Fibroblast of mammary gland (primary cell): ENCODE data around the gene AKT1.

Experiments
- DNase-seq: peaks from one replicate; pipeline ENCODE4 v3.0.0-alpha.2; 2010; ENCODE audit warnings: low read depth
- H3K4me3 ChIP-seq: 2 replicates; pipeline ENCODE4 v1.5.1; 2011; ENCODE audit warnings: low read depth, mild to moderate bottlenecking, low read length, moderate library complexity; ENCODE audit not compliant: control insufficient read depth
- TF ChIP-seq, protein P1 (sequence below): conservative IDR thresholded peaks from 2 replicates; pipeline ENCODE4 v1.5.1; 2011; ENCODE audit warnings: low read depth, low read length, inconsistent platforms; ENCODE audit not compliant: control insufficient read depth, insufficient read depth

The AKT1 gene

DNA sequence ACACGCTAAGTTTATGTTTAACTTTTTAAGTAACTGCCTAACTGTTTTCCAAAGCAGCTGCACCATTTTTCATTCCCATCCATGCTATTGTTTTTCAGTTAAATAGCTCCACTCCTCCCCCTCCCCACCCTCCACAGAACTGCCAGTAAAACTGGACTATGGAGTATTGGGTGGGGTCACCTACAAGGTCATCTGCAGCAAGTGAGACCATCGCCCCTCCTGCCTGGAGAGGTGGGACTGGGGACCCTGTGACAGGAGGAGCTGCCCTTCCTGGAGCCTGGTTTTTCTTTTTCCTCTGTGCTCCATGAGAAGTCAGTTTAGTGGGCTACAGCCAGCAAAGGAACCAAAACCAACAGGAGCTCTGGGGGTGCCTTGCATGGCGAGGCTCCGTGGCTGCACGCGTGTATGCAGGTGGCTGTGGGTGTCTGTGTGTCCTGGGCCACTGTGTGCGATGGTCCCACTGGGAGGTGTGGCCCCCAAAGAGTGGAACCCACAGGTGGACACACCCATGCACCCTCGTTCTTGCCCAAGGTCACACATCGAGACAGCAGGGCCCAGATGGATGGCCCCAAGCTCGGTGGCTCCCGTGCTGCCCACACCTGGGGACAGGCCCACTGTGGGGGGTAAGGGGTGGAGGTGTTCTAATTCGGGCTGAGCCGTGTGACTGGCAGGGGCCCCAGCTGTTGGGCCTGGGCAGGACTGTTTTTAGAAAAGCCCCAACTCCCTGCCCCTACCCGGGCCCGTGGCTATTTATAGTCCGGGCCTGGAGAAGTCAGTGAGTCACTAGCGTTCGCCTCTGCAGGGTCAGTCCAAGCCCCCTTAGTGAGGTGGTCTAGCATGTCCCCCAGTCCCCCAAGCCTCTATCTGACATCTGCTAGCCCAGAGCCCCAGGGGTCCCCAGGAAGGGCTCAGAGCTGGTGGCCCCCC is 73.8 kb downstream of the AKT1 start:
- H3K4me3 ChIP-seq: no peak overlapping the region
- DNase-seq: no peak

More for the DNA sequence above, 73.8 kb downstream of the AKT1 start:
- TF ChIP-seq, protein P1, sequence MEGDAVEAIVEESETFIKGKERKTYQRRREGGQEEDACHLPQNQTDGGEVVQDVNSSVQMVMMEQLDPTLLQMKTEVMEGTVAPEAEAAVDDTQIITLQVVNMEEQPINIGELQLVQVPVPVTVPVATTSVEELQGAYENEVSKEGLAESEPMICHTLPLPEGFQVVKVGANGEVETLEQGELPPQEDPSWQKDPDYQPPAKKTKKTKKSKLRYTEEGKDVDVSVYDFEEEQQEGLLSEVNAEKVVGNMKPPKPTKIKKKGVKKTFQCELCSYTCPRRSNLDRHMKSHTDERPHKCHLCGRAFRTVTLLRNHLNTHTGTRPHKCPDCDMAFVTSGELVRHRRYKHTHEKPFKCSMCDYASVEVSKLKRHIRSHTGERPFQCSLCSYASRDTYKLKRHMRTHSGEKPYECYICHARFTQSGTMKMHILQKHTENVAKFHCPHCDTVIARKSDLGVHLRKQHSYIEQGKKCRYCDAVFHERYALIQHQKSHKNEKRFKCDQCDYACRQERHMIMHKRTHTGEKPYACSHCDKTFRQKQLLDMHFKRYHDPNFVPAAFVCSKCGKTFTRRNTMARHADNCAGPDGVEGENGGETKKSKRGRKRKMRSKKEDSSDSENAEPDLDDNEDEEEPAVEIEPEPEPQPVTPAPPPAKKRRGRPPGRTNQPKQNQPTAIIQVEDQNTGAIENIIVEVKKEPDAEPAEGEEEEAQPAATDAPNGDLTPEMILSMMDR: no peak
